Esophagus squamous epithelium (tissue), 5 donors: Measurements from ENCODE around the gene HECW1. TPM values are rescaled to one million over a fixed set of nuclear protein-coding genes. Genes with fewer than 3 reads are reported as not detected.

Source experiments
- DNase-seq: peaks from one replicate; lab custom pipeline; 2025; lab: John Stamatoyannopoulos, UW
- H3K27ac ChIP-seq, 4 donors: fragments of 200-600 bp; sonication (generic); one replicate each; pipeline ENCODE4 v1.5.1; 2016 to 2019; ENCODE audit warnings: mild to moderate bottlenecking in 1 of 4
- H3K27me3 ChIP-seq, 4 donors: fragments of 200-600 bp; sonication (generic); 1 replicate in 3 of 4; 2 replicates in 1 of 4; pipeline versions ENCODE4 v1.5.1 to v1.6.0; 2017 to 2021; ENCODE audit warnings: antibody characterized with exemption in 1 of 4
- H3K36me3 ChIP-seq, 3 donors: fragments of 200-600 bp; sonication (generic); one replicate each; pipeline ENCODE4 v1.5.1; 2016 to 2019
- H3K4me1 ChIP-seq, 3 donors: fragments of 200-600 bp; sonication (generic); one replicate each; pipeline ENCODE4 v1.5.1; 2017 to 2019
- H3K4me3 ChIP-seq, 4 donors: fragments of 200-600 bp; sonication (generic); 1 replicate in 3 of 4; 2 replicates in 1 of 4; pipeline ENCODE4 v1.5.1; 2016 to 2019; ENCODE audit warnings: mild to moderate bottlenecking in 2 of 4, moderate library complexity in 1 of 4
- H3K9me3 ChIP-seq, 3 donors: fragments of 200-600 bp; sonication (generic); one replicate each; pipeline ENCODE4 v1.5.1; 2016 to 2019
- CTCF ChIP-seq, 6 experiments: fragments of 450-650 bp in 4 of 6; fragments of 200-600 bp in 2 of 6; sonication (generic) in 2 of 6; IDR thresholded peaks; one replicate each; pipeline ENCODE4 v1.5.1; 2016 to 2019; ENCODE audit warnings: antibody characterized with exemption in 6 of 6, mild to moderate bottlenecking in 4 of 6, moderate library complexity in 4 of 6
- POLR2A ChIP-seq, 4 donors: fragments of 450-650 bp; IDR thresholded peaks; one replicate each; pipeline ENCODE4 v1.6.1; 2017; ENCODE audit warnings: antibody characterized with exemption in 4 of 4, mild to moderate bottlenecking in 4 of 4, moderate library complexity in 3 of 4
- WGBS, 2 donors: methylation state at CpG; one replicate each; pipeline ENCODE4 v1.1.5; 2018; 5-methylcytosine and 5-hydroxymethylcytosine counted together
- intact Hi-C: fragments of 100-400 bp; cut with DNase I; formaldehyde crosslinking; loops from one replicate; pipeline ENCODE4 v1.15.0; 2022
- total RNA-seq, 4 donors: library from RNA; depleted of rRNA; stranded (reverse); fragments of >200 nt; gene quantifications; one replicate each; pipeline ENCODE4 v1.1.0, GENCODE V29; 2016
- donor health status: DM: yes; HTN: yes; CAD: no.

HECW1 gene
- total RNA-seq, 4 donors from 2014 or later, result 0.18 to 0.57 (median 0.19) TPM; not detected in 1

- no peaks in the 10 kb centered on the region for H3K9me3 ChIP-seq
- TF ChIP-seq POLR2A (IDR thresholded peaks at IDR 0.05), result no peak
- peak; percentile 78 to 93 (median 86) for TF ChIP-seq CTCF (IDR thresholded peaks at IDR 0.05)
- H3K36me3 ChIP-seq, result no peaks in the 10 kb centered on the region
- no peak overlapping the region for H3K27ac ChIP-seq
- H3K27me3 ChIP-seq, result peaks cover 0 to 6% (median 0%) of the 10 kb centered on the region in 4 donors
- 28 to 30% methylated on average over 6 of the region's 8 CpGs for WGBS, 2 donors
- intact Hi-C loops, result loop anchor here (5.0 kb wide), 1 partner anchor 319 kb away; no protein-coding TSS in a partner anchor
- DNase-seq, result no peak
- no peak overlapping the region for H3K4me3 ChIP-seq
- no peaks in the 10 kb centered on the region for H3K4me1 ChIP-seq
Measured at GRCh38 chr7:43260980-43261878, 148.8 kb downstream of the HECW1 start.

GRCh38 chr7:43265139-43265538, 152.7 kb downstream of the HECW1 start:
- no peak overlapping the region for H3K27ac ChIP-seq
- no peaks in the 10 kb centered on the region for H3K36me3 ChIP-seq
- no peaks in the 10 kb centered on the region for H3K4me1 ChIP-seq
- TF ChIP-seq POLR2A (IDR thresholded peaks at IDR 0.05) (no peak), CTCF (IDR thresholded peaks at IDR 0.05) (no peak)
- no peak for DNase-seq
- H3K27me3 ChIP-seq, result peaks cover 0 to 6% (median 0%) of the 10 kb centered on the region in 4 donors
- no peaks in the 10 kb centered on the region for H3K9me3 ChIP-seq
- intact Hi-C loops, result no loop called here
- no peak overlapping the region for H3K4me3 ChIP-seq
- 78 to 91% methylated on average over 3 of the region's 3 CpGs for WGBS, 2 donors

- TF ChIP-seq CTCF (IDR thresholded peaks at IDR 0.05), result no peak
- no peak for TF ChIP-seq POLR2A (IDR thresholded peaks at IDR 0.05)
- no peak overlapping the region for H3K4me3 ChIP-seq
- no peaks in the 10 kb centered on the region for H3K4me1 ChIP-seq
- intact Hi-C loops, result no loop called here
- 92 to 96% methylated on average over 20 to 28 of the region's 36 CpGs for WGBS, 2 donors
- no peak for DNase-seq
- H3K27ac ChIP-seq, result no peak overlapping the region
- no peaks in the 10 kb centered on the region for H3K27me3 ChIP-seq
- no peaks in the 10 kb centered on the region for H3K9me3 ChIP-seq
- H3K36me3 ChIP-seq, result no peaks in the 10 kb centered on the region
Measured at GRCh38 chr7:43273939-43274719, 161.7 kb downstream of the HECW1 start.

GRCh38 chr7:43274752-43275151, 162.3 kb downstream of the HECW1 start:
- Histone ChIP-seq H3K36me3 (no peaks in the 10 kb centered on the region), H3K4me1 (no peaks in the 10 kb centered on the region), H3K4me3 (no peak overlapping the region), H3K27me3 (no peaks in the 10 kb centered on the region), H3K27ac (no peak overlapping the region), H3K9me3 (no peaks in the 10 kb centered on the region)
- DNase-seq, result no peak
- intact Hi-C loops, result no loop called here
- no peak for TF ChIP-seq POLR2A (IDR thresholded peaks at IDR 0.05)
- no peak for TF ChIP-seq CTCF (IDR thresholded peaks at IDR 0.05)
- 83 to 85% methylated on average over 3 of the region's 3 CpGs for WGBS, 2 donors

- intact Hi-C loops, result no loop called here
- WGBS, 2 donors, result 60 to 72% methylated on average over 5 of the region's 5 CpGs
- Histone ChIP-seq H3K27ac (no peak overlapping the region), H3K4me1 (no peaks in the 10 kb centered on the region), H3K4me3 (no peak overlapping the region), H3K36me3 (no peaks in the 10 kb centered on the region), H3K9me3 (no peaks in the 10 kb centered on the region), H3K27me3 (no peaks in the 10 kb centered on the region)
- DNase-seq, result no peak
- TF ChIP-seq CTCF (IDR thresholded peaks at IDR 0.05), result no peak
- no peak for TF ChIP-seq POLR2A (IDR thresholded peaks at IDR 0.05)
Measured at GRCh38 chr7:43276547-43276946, 164.1 kb downstream of the HECW1 start.
